OCI-LY3 (cell line): ENCODE measurements around the gene LRP5.
"Not testable (repeated sequence)": the region's sequence is repeated elsewhere in the genome, so short reads cannot be mapped to it uniquely, and the experiment has no call there.

ENCODE experiments used
- H2AFZ ChIP-seq: fragments of 200-600, 300-600 bp; shearing (Covaris generic); 2 replicates; pipeline ENCODE4 v1.6.0; 2014; ENCODE audit warnings: antibody characterized with exemption, low read depth, low read length
- H3K27ac ChIP-seq: fragments of 200-600, 300-600 bp; sonication (generic); 2 replicates; pipeline ENCODE4 v1.5.1; 2014; ENCODE audit warnings: mild to moderate bottlenecking, low read length, moderate library complexity, mixed read lengths
- H3K27me3 ChIP-seq: fragments of 200-600, 300-600 bp; sonication (generic); 2 replicates; pipeline ENCODE4 v1.6.1; 2014; ENCODE audit warnings: low read depth, low read length, mixed read lengths
- H3K36me3 ChIP-seq: fragments of 200-600, 300-600 bp; sonication (generic); replicated peaks from 2 replicates; pipeline ENCODE3; 2014; ENCODE audit warnings: low read depth, low read length, mixed read lengths
- H3K4me1 ChIP-seq: fragments of 300-600, 200-600 bp; sonication (generic); 2 replicates; pipeline ENCODE4 v1.6.1; 2014; ENCODE audit warnings: low read length, mixed read lengths
- H3K4me2 ChIP-seq: fragments of 200-600, 300-600 bp; sonication (generic); 2 replicates; pipeline ENCODE4 v1.6.1; 2014; ENCODE audit warnings: low read length, mixed read lengths
- H3K4me3 ChIP-seq: fragments of 300-600, 200-600 bp; sonication (generic); 2 replicates; pipeline ENCODE4 v1.5.1; 2014; ENCODE audit warnings: antibody characterized with exemption, mild to moderate bottlenecking, low read length, moderate library complexity
- H3K79me2 ChIP-seq: fragments of 300-600, 200-600 bp; shearing (Covaris generic); 2 replicates; pipeline ENCODE4 v1.6.1; 2014; ENCODE audit warnings: mild to moderate bottlenecking, low read length, mixed read lengths
- H3K9ac ChIP-seq: fragments of 300-600, 200-600 bp; shearing (Covaris generic); 2 replicates; pipeline ENCODE4 v1.6.0; 2014; ENCODE audit warnings: mild to moderate bottlenecking, low read length, moderate library complexity
- H3K9me3 ChIP-seq: fragments of 200-600, 300-600 bp; shearing (Covaris generic); 2 replicates; pipeline ENCODE4 v1.6.1; 2014; ENCODE audit warnings: low read length, mixed read lengths; ENCODE audit not compliant: insufficient read depth
- H4K20me1 ChIP-seq: fragments of 200-600, 300-600 bp; sonication (generic); 2 replicates; pipeline ENCODE4 v1.6.1; 2016; ENCODE audit warnings: low read length, mixed read lengths; ENCODE audit not compliant: insufficient read depth
- EZH2phosphoT487 ChIP-seq: fragments of 200-600 bp; shearing (Covaris generic); IDR thresholded peaks from 2 replicates; pipeline ENCODE4 v1.6.1; 2018; ENCODE audit warnings: antibody characterized with exemption, mixed run types, low read depth
- TF ChIP-seq, protein P1 (sequence below): fragments of 200-600, 300-600 bp; sonication (generic); IDR thresholded peaks from 2 replicates; pipeline ENCODE4 v1.5.1; 2014; ENCODE audit warnings: antibody characterized with exemption, low read length, low read depth

The LRP5 gene

DNA sequence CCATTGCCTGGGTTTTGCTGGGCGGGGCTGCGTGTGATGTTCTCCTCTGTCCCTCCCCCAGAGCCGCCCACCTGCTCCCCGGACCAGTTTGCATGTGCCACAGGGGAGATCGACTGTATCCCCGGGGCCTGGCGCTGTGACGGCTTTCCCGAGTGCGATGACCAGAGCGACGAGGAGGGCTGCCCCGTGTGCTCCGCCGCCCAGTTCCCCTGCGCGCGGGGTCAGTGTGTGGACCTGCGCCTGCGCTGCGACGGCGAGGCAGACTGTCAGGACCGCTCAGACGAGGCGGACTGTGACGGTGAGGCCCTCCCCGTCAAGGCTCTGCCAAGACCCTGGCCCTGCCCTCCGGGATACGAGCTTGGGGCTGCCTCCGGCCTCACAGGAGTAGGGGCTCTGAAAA lies 121.2 kb downstream of the LRP5 start:
- no peaks in the 10 kb centered on the region for H4K20me1 ChIP-seq
- H3K4me1 ChIP-seq: peaks cover 19% of the 10 kb centered on the region
- H3K27me3 ChIP-seq: no peaks in the 10 kb centered on the region
- H2AFZ ChIP-seq: no peak overlapping the region
- H3K9me3 ChIP-seq: peaks cover 10% of the 10 kb centered on the region
- H3K9ac ChIP-seq: no peak overlapping the region
- H3K4me3 ChIP-seq: no peak overlapping the region
- no peak overlapping the region for H3K27ac ChIP-seq
- no peaks in the 10 kb centered on the region for H3K79me2 ChIP-seq
- TF ChIP-seq, protein P1, sequence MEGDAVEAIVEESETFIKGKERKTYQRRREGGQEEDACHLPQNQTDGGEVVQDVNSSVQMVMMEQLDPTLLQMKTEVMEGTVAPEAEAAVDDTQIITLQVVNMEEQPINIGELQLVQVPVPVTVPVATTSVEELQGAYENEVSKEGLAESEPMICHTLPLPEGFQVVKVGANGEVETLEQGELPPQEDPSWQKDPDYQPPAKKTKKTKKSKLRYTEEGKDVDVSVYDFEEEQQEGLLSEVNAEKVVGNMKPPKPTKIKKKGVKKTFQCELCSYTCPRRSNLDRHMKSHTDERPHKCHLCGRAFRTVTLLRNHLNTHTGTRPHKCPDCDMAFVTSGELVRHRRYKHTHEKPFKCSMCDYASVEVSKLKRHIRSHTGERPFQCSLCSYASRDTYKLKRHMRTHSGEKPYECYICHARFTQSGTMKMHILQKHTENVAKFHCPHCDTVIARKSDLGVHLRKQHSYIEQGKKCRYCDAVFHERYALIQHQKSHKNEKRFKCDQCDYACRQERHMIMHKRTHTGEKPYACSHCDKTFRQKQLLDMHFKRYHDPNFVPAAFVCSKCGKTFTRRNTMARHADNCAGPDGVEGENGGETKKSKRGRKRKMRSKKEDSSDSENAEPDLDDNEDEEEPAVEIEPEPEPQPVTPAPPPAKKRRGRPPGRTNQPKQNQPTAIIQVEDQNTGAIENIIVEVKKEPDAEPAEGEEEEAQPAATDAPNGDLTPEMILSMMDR: no peak
- TF ChIP-seq EZH2phosphoT487: no peak
- H3K36me3 ChIP-seq: peaks cover 46% of the 10 kb centered on the region
- no peak overlapping the region for H3K4me2 ChIP-seq

DNA sequence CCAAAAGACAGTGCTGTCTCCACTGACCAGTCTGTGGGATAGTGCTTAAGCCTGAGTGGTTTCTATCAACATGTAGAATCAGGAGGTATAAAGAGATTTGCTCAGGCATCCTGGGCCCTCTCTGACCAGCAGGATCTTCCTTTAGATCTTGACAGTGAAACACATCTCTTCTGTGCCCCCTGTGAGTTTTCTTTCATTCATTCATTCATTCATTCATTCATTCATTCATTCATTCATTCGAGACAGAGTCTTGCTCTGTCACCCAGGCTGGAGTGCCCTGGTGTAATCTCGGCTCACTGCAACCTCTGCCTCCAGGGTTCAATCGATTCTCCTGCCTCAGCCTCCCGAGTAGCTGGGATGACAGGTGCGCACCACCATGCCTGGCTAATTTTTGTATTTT lies 121.8 kb downstream of the LRP5 start:
- not testable (repeated sequence) for H3K79me2 ChIP-seq, H3K27me3 ChIP-seq, H2AFZ ChIP-seq, H3K9ac ChIP-seq, H3K27ac ChIP-seq, H3K9me3 ChIP-seq, H3K4me3 ChIP-seq, H3K4me2 ChIP-seq, H4K20me1 ChIP-seq
- Histone ChIP-seq H3K36me3 (peaks cover 46% of the 10 kb centered on the region), H3K4me1 (peaks cover 19% of the 10 kb centered on the region)

DNA sequence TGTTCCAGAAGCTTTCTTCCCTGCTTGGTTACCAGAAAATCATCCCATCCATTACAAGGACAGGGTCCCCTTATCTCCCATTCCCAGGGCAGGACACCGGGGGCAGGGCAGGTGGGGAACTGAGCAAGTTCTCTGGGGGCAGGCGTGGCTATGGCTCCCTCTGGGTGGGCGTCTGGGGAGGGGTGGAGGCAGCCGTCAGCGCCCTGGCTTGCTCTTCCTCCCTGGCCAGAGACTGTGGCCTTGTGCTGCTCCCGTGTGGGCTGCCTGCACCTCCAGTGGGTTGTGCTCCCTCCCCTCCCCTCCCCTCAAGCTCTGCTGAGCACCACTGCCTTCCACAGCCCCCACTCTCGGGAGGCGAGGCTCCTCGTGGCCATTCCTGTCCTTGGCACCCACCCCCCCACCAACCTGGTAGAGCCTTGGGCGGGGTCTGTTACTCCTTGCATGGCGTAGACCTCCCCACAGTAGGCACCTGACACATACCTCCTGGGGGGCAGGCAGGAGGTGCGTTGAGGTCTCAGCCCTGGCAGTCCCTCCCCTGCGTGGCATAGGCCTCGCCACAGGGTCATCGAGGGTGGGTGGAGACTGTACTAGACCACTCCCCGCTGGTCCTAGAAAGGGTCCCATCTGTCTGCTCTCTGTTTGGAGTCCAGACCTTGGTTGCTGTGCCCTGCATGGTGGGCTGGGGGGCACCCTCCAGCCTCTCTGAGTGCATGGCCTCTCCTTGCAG lies 123.9 kb downstream of the LRP5 start:
- TF ChIP-seq EZH2phosphoT487: no peak
- TF ChIP-seq, protein P1: no peak

DNA sequence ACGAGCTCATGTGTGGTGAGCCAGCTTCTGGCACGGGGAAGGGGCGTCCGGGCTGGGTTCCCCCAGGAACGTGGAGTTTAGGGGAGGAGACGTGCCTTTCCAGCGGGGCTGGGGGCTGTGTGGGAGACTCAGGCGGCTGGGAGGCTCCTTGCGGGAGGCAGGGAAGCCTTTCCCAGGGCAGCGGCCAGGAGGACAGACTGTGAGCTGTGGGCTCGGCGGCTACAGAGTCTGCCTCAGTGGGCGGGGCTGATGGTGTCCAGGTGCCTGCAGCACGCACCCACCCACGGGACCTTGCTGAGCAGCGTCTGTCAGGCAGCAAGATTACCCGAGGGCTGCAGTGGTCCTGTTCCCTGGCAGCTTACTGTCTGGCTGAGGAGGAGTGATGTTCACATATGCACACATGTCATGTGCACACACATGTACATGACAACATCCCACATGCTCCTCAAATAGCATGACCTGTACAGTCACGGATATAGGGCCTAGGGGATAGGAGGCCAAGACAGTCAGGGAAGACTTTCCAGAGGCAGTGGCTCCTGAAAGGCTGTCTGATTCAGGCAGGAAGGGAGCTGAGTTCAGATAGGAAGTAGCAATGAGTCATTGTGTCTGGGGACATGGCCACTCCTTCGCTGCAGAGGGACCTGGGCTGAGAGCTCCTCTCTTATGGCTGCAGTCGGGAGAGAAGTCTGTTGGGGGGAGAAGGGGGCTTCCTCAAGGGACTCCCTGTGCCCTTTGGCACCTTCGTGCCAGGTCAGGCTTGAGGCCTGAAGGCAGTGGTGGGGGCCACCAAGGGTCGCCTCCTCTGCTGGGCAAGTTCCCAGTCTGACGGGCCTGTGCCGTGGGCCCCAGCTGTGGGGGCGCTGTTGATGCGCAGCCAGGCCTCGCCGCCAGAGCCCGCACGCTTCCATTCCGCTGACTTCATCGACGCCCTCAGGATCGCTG lies 124.9 kb downstream of the LRP5 start:
- Histone ChIP-seq H3K4me1 (peaks cover 43% of the 10 kb centered on the region), H3K27ac (no peak overlapping the region), H3K9ac (no peak overlapping the region), H3K9me3 (no peaks in the 10 kb centered on the region), H3K4me2 (no peak overlapping the region), H3K27me3 (no peaks in the 10 kb centered on the region), H3K79me2 (no peaks in the 10 kb centered on the region), H2AFZ (no peak overlapping the region), H4K20me1 (no peaks in the 10 kb centered on the region), H3K4me3 (no peak overlapping the region), H3K36me3 (peaks cover 33% of the 10 kb centered on the region)
- no peak for TF ChIP-seq EZH2phosphoT487
- TF ChIP-seq, protein P1: no peak

More for the DNA sequence above, 123.9 kb downstream of the LRP5 start:
- no peaks in the 10 kb centered on the region for H3K27me3 ChIP-seq
- H3K27ac ChIP-seq: no peak overlapping the region
- no peak overlapping the region for H2AFZ ChIP-seq
- no peaks in the 10 kb centered on the region for H4K20me1 ChIP-seq
- H3K4me3 ChIP-seq: no peak overlapping the region
- H3K36me3 ChIP-seq: peaks cover 29% of the 10 kb centered on the region
- H3K4me1 ChIP-seq: peaks cover 34% of the 10 kb centered on the region
- H3K79me2 ChIP-seq: no peaks in the 10 kb centered on the region
- H3K4me2 ChIP-seq: no peak overlapping the region
- H3K9ac ChIP-seq: no peak overlapping the region
- H3K9me3 ChIP-seq: no peaks in the 10 kb centered on the region
